ENCODE results near the gene RSAD2.
A peak's percentile ranks its signal among the peaks of the same experiment; 100 is the strongest.
"Not testable (repeated sequence)": the region's sequence is repeated elsewhere in the genome, so short reads cannot be mapped to it uniquely, and the experiment has no call there.

The RSAD2 gene, protein sequence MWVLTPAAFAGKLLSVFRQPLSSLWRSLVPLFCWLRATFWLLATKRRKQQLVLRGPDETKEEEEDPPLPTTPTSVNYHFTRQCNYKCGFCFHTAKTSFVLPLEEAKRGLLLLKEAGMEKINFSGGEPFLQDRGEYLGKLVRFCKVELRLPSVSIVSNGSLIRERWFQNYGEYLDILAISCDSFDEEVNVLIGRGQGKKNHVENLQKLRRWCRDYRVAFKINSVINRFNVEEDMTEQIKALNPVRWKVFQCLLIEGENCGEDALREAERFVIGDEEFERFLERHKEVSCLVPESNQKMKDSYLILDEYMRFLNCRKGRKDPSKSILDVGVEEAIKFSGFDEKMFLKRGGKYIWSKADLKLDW

DNA sequence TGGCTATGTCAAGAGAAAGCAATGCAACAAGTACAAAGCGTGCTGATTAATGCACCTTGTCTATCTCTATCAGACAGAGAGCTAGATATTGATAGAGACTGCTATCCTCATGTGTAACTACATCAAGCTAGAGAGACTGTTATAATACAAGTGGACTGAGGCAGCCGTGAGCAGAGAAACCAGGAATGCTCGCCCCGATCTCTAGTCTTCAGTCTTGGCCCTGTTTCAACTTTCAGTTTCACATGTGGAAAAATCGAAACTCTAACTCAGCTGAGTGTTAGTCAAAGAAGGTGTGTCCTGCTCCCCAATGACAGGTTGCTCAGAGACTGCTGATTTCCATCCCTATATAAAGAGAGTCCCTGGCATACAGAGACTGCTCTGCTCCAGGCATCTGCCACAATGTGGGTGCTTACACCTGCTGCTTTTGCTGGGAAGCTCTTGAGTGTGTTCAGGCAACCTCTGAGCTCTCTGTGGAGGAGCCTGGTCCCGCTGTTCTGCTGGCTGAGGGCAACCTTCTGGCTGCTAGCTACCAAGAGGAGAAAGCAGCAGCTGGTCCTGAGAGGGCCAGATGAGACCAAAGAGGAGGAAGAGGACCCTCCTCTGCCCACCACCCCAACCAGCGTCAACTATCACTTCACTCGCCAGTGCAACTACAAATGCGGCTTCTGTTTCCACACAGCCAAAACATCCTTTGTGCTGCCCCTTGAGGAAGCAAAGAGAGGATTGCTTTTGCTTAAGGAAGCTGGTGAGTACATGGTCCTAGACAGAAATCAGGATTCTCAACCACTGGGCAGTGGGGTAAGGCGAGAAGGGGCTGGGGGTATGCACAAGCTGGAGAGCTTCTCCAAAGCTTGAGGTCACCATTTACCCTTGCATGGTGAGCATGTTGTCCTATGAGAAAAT, at the start of gene RSAD2:
RSAD2 (plus strand) TSS at position 376 of the 903 bp plus-strand sequence; CDS start at position 400, 24 bp downstream.
- peak; percentile 41 for DNase-seq (ENCODE audit: low read depth)

- peak; percentile 32 for DNase-seq (ENCODE audit: low read depth)
Measured at GRCh38 chr2:6828299-6828584, 49.3 kb upstream of the RSAD2 start.

DNA sequence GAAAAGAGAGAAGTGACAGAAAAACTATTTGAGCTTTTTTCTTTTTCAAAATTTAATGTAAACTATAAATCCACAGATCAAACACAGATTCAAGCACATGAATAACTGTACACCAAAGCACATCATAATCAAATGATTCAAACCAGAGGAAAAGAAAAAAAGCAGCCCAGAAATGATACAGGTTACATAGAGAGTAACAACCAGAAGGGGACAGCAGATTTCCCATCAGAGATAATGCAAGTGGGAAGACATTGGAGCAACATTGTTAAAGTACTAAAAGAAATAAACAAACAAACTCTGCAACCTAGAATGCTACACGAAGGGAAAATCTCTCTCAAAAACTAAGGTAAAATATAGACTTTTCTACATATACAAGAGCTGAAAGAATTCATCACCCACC, 46.3 kb upstream of the RSAD2 start:
- DNase-seq (ENCODE audit: low read depth): no peak

DNA sequence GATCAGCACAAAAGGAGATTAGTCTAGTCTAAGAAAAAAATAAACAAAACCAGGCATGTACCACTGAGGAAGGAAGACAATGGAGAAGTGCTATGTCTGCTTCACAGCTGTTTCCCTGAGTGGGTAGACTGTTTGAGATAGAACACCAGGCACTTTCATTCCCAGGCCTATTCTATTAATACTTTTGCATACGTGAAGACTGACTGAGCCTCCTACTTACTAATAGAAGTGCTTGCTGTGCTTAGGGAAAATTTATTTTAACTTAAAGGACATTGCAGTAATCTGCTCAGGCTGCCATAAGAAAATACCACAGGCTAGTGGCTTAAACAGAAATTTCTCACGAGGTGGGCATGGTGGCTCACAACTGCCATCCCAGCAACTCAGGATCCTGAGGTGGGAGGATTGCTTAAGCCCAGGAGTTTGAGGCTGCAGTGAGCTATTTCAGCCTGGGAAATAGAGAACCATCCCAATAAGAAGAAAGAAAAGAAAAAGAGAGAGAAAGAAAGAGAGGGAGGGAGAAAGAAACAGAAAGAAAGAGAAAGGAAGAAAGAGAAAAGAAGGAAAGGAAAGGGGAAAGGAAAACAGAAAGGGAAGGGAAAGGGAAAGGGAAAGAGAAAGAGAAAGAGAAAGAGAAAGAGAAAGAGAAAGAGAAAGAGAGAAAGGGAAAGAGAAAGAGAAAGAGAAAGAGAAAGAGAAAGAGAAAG, 44.8 kb upstream of the RSAD2 start:
- no peak for DNase-seq (ENCODE audit: low read depth)

- no peak for DNase-seq (ENCODE audit: low read depth)
Measured at GRCh38 chr2:6833300-6833604, 44.3 kb upstream of the RSAD2 start.

GRCh38 chr2:6834163-6834562, 43.4 kb upstream of the RSAD2 start:
- DNase-seq (ENCODE audit: low read depth): no peak

DNA sequence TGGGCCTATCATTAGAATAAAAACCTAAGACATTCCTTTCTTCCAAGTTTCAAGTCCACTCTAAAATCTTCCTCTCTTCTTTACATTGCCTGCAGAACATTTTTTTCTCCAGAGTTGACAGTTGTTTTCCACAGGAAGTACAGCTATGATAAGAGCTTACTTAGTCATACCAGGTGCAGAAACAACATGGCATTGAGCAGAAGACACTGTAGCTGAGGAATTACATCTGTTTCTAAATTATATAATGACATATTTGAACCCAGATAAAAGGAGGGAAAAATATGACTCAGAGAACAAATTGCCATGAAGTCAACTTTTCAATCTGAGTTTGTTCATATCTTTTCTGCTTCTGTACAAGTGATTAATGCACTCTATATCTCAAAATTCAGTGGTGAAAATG, 42.1 kb upstream of the RSAD2 start:
- no peak for DNase-seq (ENCODE audit: low read depth)

GRCh38 chr2:6838673-6839319, 38.8 kb upstream of the RSAD2 start:
- DNase-seq (ENCODE audit: low read depth): no peak

DNA sequence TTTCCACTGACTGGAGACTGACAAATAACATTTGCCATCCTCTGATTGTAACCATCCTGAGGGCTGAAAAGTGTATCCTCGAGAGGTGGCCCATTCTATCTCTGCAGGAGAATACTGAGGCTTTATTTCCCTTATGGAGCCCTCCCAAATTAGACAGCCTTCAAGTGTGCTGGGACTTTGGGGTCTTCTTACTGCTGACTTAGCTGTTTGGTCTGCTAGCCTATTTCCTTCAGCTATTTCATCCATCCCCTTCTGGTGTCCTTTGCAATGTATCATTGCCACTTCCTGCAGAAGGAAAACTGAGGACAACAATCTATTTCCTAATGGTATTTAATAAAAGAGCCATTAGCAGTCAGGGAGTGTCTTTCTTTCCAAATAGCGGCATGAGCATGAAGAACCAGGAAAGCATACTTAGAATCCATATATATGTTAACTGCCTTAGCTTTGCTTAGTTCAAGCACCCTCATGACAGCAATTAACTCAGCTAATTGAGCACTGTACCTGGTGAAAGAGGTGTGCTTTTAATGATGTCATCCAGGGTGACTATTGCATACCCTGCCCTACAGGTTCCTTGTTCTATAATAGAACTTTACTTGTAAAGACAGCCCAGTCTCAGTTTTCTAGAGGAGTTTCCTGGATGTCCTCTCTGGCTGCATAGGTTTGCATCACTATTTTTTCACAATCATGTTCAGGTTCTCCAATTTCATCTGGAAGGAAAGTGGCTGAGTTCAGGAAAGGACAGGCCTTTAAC, 35.9 kb upstream of the RSAD2 start:
- no peak for DNase-seq (ENCODE audit: low read depth)

DNA sequence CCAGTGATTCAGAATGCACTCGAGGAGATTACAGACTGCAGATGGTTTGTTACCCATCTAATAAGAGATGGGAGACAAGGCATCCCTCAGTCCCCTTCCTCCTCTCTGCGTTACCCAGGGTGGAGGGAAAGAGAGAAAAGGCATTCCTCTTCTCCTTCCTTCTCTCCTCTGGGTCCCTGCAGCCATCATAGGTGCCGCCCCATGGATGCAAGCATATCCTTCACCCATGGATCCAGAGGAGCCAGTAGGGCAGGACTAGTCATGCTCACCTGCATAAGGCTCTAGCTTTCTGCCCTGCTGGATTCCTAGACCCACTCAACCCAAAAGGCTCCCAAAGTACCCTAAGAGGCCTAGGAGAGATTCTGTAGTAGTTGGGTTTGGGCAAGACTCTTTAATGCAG, 32.3 kb upstream of the RSAD2 start:
- DNase-seq (ENCODE audit: low read depth): no peak

DNA sequence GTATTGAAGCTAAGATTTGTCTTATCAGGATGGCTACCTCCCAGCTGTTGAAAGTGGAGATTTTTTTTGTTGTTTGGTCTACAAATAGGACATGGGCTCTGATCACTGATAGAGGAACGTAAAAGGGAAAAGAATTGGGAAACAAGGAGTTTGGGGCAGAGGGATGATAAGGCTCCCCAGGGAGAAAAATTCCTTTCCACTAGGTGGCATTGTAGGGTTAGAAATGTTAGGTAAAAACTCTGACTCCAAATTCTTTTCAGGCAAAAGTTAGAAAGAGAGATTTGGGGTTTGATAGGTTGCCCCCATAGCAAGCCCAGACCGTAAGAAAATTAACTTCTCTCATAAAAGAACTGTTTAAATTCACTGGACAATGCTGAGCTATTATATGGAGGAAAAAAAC, 31.7 kb upstream of the RSAD2 start:
- no peak for DNase-seq (ENCODE audit: low read depth)

GRCh38 chr2:6846540-6846939, 31.0 kb upstream of the RSAD2 start:
- DNase-seq (ENCODE audit: low read depth): no peak

DNA sequence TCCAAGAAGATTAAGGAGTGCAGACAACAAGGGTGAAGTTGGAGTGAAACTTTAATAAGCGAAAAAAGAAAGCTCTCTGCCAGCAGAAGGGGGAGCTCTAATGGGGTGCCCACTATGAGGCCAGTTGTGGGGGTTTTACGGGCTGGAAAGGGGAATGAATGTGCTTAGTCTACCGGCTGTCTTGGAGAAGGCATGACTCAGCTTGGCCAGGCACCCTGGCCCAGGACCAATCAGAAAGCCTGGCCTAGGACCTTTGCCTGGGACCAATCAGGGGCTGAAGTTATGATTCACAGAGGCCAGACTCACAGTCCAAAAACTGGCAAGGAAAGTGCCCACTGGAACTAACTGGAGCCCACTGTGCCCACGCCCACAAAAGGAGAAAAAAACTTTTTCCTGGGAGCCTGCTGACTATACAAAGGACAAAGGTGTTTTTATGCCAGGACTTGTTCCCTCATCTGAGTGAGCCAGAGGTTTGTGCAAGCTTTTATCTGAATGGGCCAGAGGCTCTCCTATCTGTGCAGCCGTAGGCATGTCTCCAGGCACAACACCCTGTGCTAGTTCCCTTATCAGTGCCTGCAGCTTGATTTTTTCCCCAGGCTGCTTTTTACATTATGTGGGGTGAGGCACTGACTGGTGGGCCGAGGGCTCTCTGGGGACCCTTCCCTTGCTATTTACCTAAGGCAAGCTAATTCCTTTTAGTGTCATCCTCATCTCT, 30.5 kb upstream of the RSAD2 start:
- DNase-seq (ENCODE audit: low read depth): no peak

DNA sequence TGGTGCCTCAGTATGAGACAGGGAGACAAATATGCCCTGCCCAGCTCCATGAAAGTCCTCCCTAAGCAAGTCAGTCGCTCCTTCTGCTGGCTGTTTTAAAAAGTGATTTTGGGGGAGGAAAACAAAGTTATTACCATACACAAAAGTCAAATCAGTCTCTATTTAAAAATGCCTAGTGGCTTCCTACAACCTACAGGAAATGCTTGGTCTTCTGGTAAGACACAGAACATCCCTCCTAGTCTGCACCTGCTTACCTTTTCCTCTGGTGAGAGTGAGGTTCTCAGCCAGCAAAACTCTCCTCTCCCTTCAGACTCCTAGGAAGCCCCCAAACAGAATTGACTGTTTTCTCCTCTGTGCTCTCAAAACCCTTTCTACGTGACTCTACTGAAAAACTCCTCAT, 25.4 kb upstream of the RSAD2 start:
- DNase-seq (ENCODE audit: low read depth): no peak

DNA sequence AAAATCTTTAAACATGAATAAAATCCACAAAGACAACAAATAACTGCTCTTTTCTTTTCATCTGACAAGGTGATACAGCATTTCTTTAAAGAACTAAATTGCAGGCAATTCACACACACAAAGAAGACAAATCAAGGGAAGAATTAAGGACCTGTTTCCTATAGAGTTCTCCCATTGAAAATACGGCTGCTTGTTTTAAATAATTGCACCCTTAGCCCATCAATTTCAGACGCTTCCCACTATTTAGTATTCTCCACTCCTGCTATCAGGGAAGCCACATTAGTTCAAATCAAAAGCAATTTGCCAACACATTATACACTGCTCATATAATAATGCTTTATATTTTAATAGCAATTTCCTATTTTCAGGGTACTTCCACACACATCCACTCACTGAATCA, 23.2 kb upstream of the RSAD2 start:
- DNase-seq (ENCODE audit: low read depth): no peak

GRCh38 chr2:6855860-6856547, 21.6 kb upstream of the RSAD2 start:
- no peak for DNase-seq (ENCODE audit: low read depth)

GRCh38 chr2:6856548-6856920, 21.0 kb upstream of the RSAD2 start:
- DNase-seq (ENCODE audit: low read depth): no peak

DNA sequence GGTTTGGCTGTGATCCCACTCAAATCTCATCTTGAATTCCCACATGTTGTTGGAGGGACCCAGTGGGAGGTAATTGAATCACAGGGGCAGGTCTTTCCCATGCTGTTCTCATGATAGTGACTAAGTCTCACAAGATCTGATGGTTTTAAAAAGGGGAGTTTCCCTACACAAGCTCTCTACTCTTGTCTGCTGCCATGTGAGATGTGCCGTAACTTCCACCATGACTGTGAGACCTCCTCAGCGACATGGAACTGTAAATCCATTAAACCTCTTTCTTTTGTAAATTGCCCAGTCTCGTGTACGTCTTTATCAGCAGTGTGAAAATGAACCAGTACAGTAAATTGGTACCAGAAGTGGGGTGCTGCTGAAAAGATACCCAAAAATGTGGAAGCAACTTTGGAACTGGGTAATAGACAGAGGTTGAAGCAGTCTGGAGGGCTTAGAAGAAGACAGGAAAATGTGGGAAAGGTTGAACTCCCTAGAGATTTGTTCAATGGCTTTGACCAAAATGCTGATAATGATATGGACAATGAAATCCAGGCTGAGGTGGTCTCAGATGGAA, 19.0 kb upstream of the RSAD2 start:
- DNase-seq (ENCODE audit: low read depth): not testable (repeated sequence)

GRCh38 chr2:6860296-6860695, 17.3 kb upstream of the RSAD2 start:
- no peak for DNase-seq (ENCODE audit: low read depth)

DNA sequence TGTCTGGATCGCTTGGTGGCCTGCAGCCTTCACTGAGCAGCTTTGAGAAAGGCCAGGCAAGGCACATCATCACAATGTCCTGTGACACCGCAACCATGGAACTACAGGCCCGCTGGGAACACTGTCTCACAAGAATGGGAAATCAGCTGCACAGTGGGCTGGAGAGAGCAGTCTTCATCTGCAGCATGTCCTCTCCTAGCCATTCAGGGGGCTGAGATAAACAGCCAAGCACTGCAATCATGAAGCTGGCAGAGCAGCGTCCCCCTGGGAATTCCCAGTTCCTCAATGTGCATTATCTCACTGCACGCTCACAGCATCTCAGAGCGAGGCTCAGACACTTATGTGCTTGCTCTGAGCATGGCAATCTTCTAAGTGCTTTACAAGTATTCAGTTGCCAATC, 13.8 kb upstream of the RSAD2 start:
- no peak for DNase-seq (ENCODE audit: low read depth)
